Stomach (tissue), 4 donors: ENCODE measurements around the gene MAST4.

Experiments used
- EP300 ChIP-seq: sonication (generic); formaldehyde crosslinking; IDR thresholded peaks from one replicate; pipeline ENCODE4 v1.6.1; 2017; ENCODE audit warnings: antibody characterized with exemption
- POLR2A ChIP-seq, 4 donors: fragments of 450-650 bp; IDR thresholded peaks; one replicate each; pipeline ENCODE4 v1.6.1; 2016; ENCODE audit warnings: antibody characterized with exemption in 4 of 4, control low read depth in 2 of 4, mild to moderate bottlenecking in 1 of 4, moderate library complexity in 1 of 4
- POLR2AphosphoS5 ChIP-seq, 3 donors: sonication (generic); formaldehyde crosslinking; IDR thresholded peaks; one replicate each; pipeline ENCODE4 v1.6.1; 2016; ENCODE audit warnings: antibody characterized with exemption in 3 of 3
- TF ChIP-seq, protein P1 (sequence below), 7 experiments: fragments of 450-650 bp in 4 of 7; fragments of 200-600 bp in 3 of 7; sonication (generic) in 3 of 7; IDR thresholded peaks; one replicate each; pipeline ENCODE4 v1.5.1; 2016 to 2019; ENCODE audit warnings: antibody characterized with exemption in 7 of 7, control low read depth in 2 of 7, mild to moderate bottlenecking in 1 of 7

- TF ChIP-seq, protein P1, sequence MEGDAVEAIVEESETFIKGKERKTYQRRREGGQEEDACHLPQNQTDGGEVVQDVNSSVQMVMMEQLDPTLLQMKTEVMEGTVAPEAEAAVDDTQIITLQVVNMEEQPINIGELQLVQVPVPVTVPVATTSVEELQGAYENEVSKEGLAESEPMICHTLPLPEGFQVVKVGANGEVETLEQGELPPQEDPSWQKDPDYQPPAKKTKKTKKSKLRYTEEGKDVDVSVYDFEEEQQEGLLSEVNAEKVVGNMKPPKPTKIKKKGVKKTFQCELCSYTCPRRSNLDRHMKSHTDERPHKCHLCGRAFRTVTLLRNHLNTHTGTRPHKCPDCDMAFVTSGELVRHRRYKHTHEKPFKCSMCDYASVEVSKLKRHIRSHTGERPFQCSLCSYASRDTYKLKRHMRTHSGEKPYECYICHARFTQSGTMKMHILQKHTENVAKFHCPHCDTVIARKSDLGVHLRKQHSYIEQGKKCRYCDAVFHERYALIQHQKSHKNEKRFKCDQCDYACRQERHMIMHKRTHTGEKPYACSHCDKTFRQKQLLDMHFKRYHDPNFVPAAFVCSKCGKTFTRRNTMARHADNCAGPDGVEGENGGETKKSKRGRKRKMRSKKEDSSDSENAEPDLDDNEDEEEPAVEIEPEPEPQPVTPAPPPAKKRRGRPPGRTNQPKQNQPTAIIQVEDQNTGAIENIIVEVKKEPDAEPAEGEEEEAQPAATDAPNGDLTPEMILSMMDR (IDR thresholded peaks at IDR 0.05), result no peak
- TF ChIP-seq POLR2A (IDR thresholded peaks at IDR 0.05) (no peak), POLR2AphosphoS5 (IDR thresholded peaks at IDR 0.05) (no peak), EP300 (no peak)
Measured at GRCh38 chr5:67163231-67163756, 567.1 kb downstream of the MAST4 start.
